PC-9 (cell line): ENCODE data around the gene KIFAP3.

ENCODE experiments used
- EZH2 ChIP-seq: fragments of 200-600 bp; sonication (generic); IDR thresholded peaks from 2 replicates; pipeline ENCODE4 v1.8.0; 2017; ENCODE audit warnings: antibody characterized with exemption, low read depth
- TF ChIP-seq, protein P1 (sequence below): fragments of 200-600 bp; sonication (generic); conservative IDR thresholded peaks from 2 replicates; pipeline ENCODE4 v1.6.1; 2017; ENCODE audit warnings: mixed run types, antibody characterized with exemption, mild to moderate bottlenecking, moderate library complexity

DNA sequence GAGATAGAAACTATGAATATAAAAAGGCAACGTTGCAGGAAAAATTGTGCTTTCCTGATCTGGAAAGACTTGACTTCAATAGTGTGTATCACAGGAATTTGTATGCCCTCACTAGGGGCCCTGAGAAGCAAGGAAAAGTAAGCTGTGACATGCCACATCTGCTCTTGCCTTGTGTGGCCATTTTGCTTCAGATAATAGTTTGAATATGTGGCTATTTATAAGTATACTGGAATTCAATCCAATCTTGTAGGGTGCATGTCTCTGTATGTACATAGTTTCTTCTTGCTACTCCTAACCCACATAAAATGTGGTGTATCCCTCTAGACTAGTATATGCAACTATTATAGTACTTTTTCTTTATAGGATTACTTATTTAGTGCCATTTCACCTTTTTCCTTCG, 149.7 kb downstream of the KIFAP3 start:
- TF ChIP-seq, protein P1, sequence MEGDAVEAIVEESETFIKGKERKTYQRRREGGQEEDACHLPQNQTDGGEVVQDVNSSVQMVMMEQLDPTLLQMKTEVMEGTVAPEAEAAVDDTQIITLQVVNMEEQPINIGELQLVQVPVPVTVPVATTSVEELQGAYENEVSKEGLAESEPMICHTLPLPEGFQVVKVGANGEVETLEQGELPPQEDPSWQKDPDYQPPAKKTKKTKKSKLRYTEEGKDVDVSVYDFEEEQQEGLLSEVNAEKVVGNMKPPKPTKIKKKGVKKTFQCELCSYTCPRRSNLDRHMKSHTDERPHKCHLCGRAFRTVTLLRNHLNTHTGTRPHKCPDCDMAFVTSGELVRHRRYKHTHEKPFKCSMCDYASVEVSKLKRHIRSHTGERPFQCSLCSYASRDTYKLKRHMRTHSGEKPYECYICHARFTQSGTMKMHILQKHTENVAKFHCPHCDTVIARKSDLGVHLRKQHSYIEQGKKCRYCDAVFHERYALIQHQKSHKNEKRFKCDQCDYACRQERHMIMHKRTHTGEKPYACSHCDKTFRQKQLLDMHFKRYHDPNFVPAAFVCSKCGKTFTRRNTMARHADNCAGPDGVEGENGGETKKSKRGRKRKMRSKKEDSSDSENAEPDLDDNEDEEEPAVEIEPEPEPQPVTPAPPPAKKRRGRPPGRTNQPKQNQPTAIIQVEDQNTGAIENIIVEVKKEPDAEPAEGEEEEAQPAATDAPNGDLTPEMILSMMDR, result no peak
- TF ChIP-seq EZH2, result no peak
